HEK293 (cell line): ENCODE results near the gene FGF10.

ENCODE experiments used
- CTCF ChIA-PET: fragments of 350-600 bp; formaldehyde crosslinking; extraction: SDS; loops from one replicate; lab custom pipeline; 2021; ENCODE audit warnings: antibody characterized with exemption; lab: Yijun Ruan, JAX
- POLR2A ChIA-PET: fragments of 300-600 bp; formaldehyde crosslinking; extraction: SDS; loops from one replicate; lab custom pipeline; 2020; ENCODE audit warnings: antibody characterized with exemption, inconsistent platforms; lab: Yijun Ruan, JAX
- H3K27ac ChIP-seq: fragments of 200-500 bp; sonication (Bioruptor generic); 2 replicates; pipeline ENCODE4 v1.5.1; 2014; ENCODE audit warnings: low read depth, low read length, control low read depth, inconsistent platforms; ENCODE audit errors: extremely low read depth
- H3K36me3 ChIP-seq, 2 experiments: fragments of 200-500 bp in 1 of 2; sonication (Bioruptor generic) in 1 of 2; 1 replicate in 1 of 2; 2 replicates in 1 of 2; pipeline ENCODE4 v1.5.1; 2014 to 2017; ENCODE audit warnings: inconsistent platforms in 2 of 2, low read length in 2 of 2; ENCODE audit not compliant: control insufficient read depth in 2 of 2, insufficient read depth in 1 of 2
- H3K4me1 ChIP-seq: fragments of 200-500 bp; sonication (Bioruptor generic); 2 replicates; pipeline ENCODE4 v1.5.1; 2014; ENCODE audit warnings: mild to moderate bottlenecking, low read length, inconsistent platforms; ENCODE audit not compliant: control insufficient read depth, insufficient read depth
- H3K4me3 ChIP-seq: 2 replicates; pipeline ENCODE4 v1.5.1; 2011; ENCODE audit warnings: low read depth, mild to moderate bottlenecking, control low read depth, low read length, moderate library complexity
- H3K9me3 ChIP-seq: fragments of 200-500 bp; sonication (Bioruptor generic); 2 replicates; pipeline ENCODE4 v1.5.1; 2014; ENCODE audit warnings: low read depth, low read length, inconsistent platforms; ENCODE audit not compliant: control insufficient read depth, insufficient read depth
- OSR2 ChIP-seq: fragments of 450-650 bp; formaldehyde crosslinking; IDR thresholded peaks from 2 replicates; pipeline ENCODE4 v1.5.1; 2016; ENCODE audit warnings: missing biosample characterization, missing genetic modification characterization
- PBX3 ChIP-seq: sonication (generic); formaldehyde crosslinking; IDR thresholded peaks from 2 replicates; pipeline ENCODE4 v1.8.1; 2022; ENCODE audit warnings: mild to moderate bottlenecking, moderate library complexity, missing genetic modification reagents
- ZFHX2 ChIP-seq: fragments of 450-650 bp; formaldehyde crosslinking; conservative IDR thresholded peaks from 2 replicates; pipeline ENCODE4 v1.5.1; 2016; ENCODE audit warnings: missing biosample characterization, missing genetic modification characterization
- ZFP3 ChIP-seq: fragments of 450-650 bp; formaldehyde crosslinking; IDR thresholded peaks from 2 replicates; pipeline ENCODE4 v1.5.1; 2016; ENCODE audit warnings: low read depth, missing biosample characterization, missing genetic modification characterization
- ZNF10 ChIP-seq: fragments of 450-650 bp; formaldehyde crosslinking; IDR thresholded peaks from 2 replicates; pipeline ENCODE4 v1.5.1; 2017; ENCODE audit warnings: missing biosample characterization, missing genetic modification characterization
- ZNF221 ChIP-seq: fragments of 450-650 bp; formaldehyde crosslinking; IDR thresholded peaks from 2 replicates; pipeline ENCODE4 v1.5.1; 2017; ENCODE audit warnings: missing biosample characterization, missing genetic modification characterization, borderline replicate concordance
- ZNF433 ChIP-seq: fragments of 450-650 bp; formaldehyde crosslinking; IDR thresholded peaks from 2 replicates; pipeline ENCODE4 v1.5.1; 2016; ENCODE audit warnings: missing biosample characterization, missing genetic modification characterization, low read depth
- ZNF610 ChIP-seq: fragments of 450-650 bp; formaldehyde crosslinking; IDR thresholded peaks from 2 replicates; pipeline ENCODE4 v1.5.1; 2016; ENCODE audit warnings: missing biosample characterization, missing genetic modification characterization, borderline replicate concordance
- ZNF621 ChIP-seq: fragments of 450-650 bp; formaldehyde crosslinking; IDR thresholded peaks from 2 replicates; pipeline ENCODE4 v1.5.1; 2017; ENCODE audit warnings: missing biosample characterization, missing genetic modification characterization
- ZNF623 ChIP-seq: fragments of 450-650 bp; formaldehyde crosslinking; IDR thresholded peaks from 2 replicates; pipeline ENCODE4 v1.5.1; 2016; ENCODE audit warnings: missing biosample characterization, missing genetic modification characterization
- ZNF654 ChIP-seq: fragments of 450-650 bp; formaldehyde crosslinking; IDR thresholded peaks from 2 replicates; pipeline ENCODE4 v1.5.1; 2016; ENCODE audit warnings: low read depth, missing biosample characterization, missing genetic modification characterization
- TF ChIP-seq, protein P1 (sequence below): fragments of 450-650 bp; formaldehyde crosslinking; conservative IDR thresholded peaks from 2 replicates; pipeline ENCODE4 v1.5.1; 2016; ENCODE audit warnings: low read depth, missing biosample characterization, missing genetic modification characterization
- TF ChIP-seq, protein P2 (sequence below): fragments of 450-650 bp; formaldehyde crosslinking; IDR thresholded peaks from 2 replicates; pipeline ENCODE4 v1.5.1; 2016; ENCODE audit warnings: missing biosample characterization, missing genetic modification characterization
- TF ChIP-seq, protein P3 (sequence below): fragments of 450-650 bp; formaldehyde crosslinking; IDR thresholded peaks from 2 replicates; pipeline ENCODE4 v1.5.1; 2017; ENCODE audit warnings: missing biosample characterization, mild to moderate bottlenecking, missing genetic modification characterization, moderate library complexity
- TF ChIP-seq, protein P4 (sequence below): fragments of 450-650 bp; formaldehyde crosslinking; IDR thresholded peaks from 2 replicates; pipeline ENCODE4 v1.5.1; 2016; ENCODE audit warnings: missing biosample characterization, missing genetic modification characterization
- TF ChIP-seq, protein P5 (sequence below): fragments of 450-650 bp; formaldehyde crosslinking; IDR thresholded peaks from 2 replicates; pipeline ENCODE4 v1.5.1; 2016; ENCODE audit warnings: missing biosample characterization, missing genetic modification characterization

The FGF10 gene

GRCh38 chr5:44361342-44362001 lies 27.7 kb downstream of the FGF10 start:
- Histone ChIP-seq H3K4me1 (no peaks in the 10 kb centered on the region), H3K4me3 (no peak overlapping the region), H3K9me3 (no peaks in the 10 kb centered on the region), H3K36me3 (no peaks in the 10 kb centered on the region), H3K27ac (no peak overlapping the region)
- POLR2A ChIA-PET = no interaction called here
- no peak for TF ChIP-seq ZNF221 (tag by site-specific recombination)
- no peak for TF ChIP-seq ZNF433
- TF ChIP-seq ZNF623 (tag by site-specific recombination) = no peak
- TF ChIP-seq, protein P1, sequence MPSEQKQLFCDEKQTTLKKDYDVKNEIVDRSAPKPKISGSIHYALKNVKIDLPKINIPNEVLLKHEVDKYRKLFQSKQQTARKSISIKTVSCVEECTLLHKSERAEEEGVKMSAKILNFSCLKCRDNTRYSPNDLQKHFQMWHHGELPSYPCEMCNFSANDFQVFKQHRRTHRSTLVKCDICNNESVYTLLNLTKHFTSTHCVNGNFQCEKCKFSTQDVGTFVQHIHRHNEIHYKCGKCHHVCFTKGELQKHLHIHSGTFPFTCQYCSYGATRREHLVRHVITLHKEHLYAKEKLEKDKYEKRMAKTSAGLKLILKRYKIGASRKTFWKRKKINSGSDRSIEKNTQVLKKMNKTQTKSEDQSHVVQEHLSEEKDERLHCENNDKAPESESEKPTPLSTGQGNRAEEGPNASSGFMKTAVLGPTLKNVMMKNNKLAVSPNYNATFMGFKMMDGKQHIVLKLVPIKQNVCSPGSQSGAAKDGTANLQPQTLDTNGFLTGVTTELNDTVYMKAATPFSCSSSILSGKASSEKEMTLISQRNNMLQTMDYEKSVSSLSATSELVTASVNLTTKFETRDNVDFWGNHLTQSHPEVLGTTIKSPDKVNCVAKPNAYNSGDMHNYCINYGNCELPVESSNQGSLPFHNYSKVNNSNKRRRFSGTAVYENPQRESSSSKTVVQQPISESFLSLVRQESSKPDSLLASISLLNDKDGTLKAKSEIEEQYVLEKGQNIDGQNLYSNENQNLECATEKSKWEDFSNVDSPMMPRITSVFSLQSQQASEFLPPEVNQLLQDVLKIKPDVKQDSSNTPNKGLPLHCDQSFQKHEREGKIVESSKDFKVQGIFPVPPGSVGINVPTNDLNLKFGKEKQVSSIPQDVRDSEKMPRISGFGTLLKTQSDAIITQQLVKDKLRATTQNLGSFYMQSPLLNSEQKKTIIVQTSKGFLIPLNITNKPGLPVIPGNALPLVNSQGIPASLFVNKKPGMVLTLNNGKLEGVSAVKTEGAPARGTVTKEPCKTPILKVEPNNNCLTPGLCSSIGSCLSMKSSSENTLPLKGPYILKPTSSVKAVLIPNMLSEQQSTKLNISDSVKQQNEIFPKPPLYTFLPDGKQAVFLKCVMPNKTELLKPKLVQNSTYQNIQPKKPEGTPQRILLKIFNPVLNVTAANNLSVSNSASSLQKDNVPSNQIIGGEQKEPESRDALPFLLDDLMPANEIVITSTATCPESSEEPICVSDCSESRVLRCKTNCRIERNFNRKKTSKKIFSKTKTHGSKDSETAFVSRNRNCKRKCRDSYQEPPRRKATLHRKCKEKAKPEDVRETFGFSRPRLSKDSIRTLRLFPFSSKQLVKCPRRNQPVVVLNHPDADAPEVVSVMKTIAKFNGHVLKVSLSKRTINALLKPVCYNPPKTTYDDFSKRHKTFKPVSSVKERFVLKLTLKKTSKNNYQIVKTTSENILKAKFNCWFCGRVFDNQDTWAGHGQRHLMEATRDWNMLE (tag by site-specific recombination) = no peak
- TF ChIP-seq PBX3 (CRISPR knock-in tag) = no peak
- TF ChIP-seq, protein P2, sequence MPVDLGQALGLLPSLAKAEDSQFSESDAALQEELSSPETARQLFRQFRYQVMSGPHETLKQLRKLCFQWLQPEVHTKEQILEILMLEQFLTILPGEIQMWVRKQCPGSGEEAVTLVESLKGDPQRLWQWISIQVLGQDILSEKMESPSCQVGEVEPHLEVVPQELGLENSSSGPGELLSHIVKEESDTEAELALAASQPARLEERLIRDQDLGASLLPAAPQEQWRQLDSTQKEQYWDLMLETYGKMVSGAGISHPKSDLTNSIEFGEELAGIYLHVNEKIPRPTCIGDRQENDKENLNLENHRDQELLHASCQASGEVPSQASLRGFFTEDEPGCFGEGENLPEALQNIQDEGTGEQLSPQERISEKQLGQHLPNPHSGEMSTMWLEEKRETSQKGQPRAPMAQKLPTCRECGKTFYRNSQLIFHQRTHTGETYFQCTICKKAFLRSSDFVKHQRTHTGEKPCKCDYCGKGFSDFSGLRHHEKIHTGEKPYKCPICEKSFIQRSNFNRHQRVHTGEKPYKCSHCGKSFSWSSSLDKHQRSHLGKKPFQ (tag by site-specific recombination) = no peak
- TF ChIP-seq ZNF610 (tag by site-specific recombination) = no peak
- CTCF ChIA-PET = no interaction called here

DNA sequence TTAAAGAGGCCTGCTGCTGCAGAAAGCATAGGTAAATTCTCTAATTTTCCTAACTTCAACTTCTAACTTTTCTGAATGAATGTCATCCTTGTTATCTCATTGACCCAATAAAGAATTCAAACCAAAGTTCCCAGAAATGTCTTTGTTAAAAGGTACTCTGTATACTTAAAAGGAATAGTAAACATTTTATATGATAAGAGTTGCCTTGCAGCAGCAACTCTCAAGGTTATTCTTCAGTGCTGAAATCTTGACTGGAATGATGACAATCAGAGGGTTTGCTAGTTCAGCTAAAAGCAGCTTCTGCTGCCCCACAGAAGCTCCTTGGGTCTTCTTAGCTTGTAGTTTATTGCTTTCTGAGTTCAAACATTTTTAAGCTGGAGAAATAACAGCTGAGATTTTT lies 28.3 kb downstream of the FGF10 start:
- no peaks in the 10 kb centered on the region for H3K36me3 ChIP-seq
- no peaks in the 10 kb centered on the region for H3K9me3 ChIP-seq
- H3K4me1 ChIP-seq = no peaks in the 10 kb centered on the region
- no peak overlapping the region for H3K4me3 ChIP-seq
- no peak overlapping the region for H3K27ac ChIP-seq
- POLR2A ChIA-PET = no interaction called here
- CTCF ChIA-PET = no interaction called here
- TF ChIP-seq ZFHX2 (tag by site-specific recombination) = no peak
- TF ChIP-seq, all 188 proteins: peak for 0

GRCh38 chr5:44358421-44358820 lies 30.8 kb downstream of the FGF10 start:
- Histone ChIP-seq H3K27ac (no peak overlapping the region), H3K36me3 (no peaks in the 10 kb centered on the region), H3K9me3 (no peaks in the 10 kb centered on the region), H3K4me1 (no peaks in the 10 kb centered on the region), H3K4me3 (no peak overlapping the region)
- POLR2A ChIA-PET = no interaction called here
- CTCF ChIA-PET = no interaction called here
- TF ChIP-seq OSR2 (tag by site-specific recombination) (no peak), ZNF621 (tag by site-specific recombination) (no peak), ZNF10 (tag by site-specific recombination) (no peak), ZFP3 (no peak), ZNF654 (tag by site-specific recombination) (no peak)
- TF ChIP-seq, protein P3, sequence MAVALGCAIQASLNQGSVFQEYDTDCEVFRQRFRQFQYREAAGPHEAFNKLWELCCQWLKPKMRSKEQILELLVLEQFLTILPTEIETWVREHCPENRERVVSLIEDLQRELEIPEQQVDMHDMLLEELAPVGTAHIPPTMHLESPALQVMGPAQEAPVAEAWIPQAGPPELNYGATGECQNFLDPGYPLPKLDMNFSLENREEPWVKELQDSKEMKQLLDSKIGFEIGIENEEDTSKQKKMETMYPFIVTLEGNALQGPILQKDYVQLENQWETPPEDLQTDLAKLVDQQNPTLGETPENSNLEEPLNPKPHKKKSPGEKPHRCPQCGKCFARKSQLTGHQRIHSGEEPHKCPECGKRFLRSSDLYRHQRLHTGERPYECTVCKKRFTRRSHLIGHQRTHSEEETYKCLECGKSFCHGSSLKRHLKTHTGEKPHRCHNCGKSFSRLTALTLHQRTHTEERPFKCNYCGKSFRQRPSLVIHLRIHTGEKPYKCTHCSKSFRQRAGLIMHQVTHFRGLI = no peak
- TF ChIP-seq, protein P4, sequence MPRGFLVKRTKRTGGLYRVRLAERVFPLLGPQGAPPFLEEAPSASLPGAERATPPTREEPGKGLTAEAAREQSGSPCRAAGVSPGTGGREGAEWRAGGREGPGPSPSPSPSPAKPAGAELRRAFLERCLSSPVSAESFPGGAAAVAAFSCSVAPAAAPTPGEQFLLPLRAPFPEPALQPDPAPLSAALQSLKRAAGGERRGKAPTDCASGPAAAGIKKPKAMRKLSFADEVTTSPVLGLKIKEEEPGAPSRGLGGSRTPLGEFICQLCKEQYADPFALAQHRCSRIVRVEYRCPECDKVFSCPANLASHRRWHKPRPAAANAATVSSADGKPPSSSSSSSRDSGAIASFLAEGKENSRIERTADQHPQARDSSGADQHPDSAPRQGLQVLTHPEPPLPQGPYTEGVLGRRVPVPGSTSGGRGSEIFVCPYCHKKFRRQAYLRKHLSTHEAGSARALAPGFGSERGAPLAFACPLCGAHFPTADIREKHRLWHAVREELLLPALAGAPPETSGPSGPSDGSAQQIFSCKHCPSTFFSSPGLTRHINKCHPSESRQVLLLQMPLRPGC (tag by site-specific recombination) = no peak
- TF ChIP-seq, protein P5, sequence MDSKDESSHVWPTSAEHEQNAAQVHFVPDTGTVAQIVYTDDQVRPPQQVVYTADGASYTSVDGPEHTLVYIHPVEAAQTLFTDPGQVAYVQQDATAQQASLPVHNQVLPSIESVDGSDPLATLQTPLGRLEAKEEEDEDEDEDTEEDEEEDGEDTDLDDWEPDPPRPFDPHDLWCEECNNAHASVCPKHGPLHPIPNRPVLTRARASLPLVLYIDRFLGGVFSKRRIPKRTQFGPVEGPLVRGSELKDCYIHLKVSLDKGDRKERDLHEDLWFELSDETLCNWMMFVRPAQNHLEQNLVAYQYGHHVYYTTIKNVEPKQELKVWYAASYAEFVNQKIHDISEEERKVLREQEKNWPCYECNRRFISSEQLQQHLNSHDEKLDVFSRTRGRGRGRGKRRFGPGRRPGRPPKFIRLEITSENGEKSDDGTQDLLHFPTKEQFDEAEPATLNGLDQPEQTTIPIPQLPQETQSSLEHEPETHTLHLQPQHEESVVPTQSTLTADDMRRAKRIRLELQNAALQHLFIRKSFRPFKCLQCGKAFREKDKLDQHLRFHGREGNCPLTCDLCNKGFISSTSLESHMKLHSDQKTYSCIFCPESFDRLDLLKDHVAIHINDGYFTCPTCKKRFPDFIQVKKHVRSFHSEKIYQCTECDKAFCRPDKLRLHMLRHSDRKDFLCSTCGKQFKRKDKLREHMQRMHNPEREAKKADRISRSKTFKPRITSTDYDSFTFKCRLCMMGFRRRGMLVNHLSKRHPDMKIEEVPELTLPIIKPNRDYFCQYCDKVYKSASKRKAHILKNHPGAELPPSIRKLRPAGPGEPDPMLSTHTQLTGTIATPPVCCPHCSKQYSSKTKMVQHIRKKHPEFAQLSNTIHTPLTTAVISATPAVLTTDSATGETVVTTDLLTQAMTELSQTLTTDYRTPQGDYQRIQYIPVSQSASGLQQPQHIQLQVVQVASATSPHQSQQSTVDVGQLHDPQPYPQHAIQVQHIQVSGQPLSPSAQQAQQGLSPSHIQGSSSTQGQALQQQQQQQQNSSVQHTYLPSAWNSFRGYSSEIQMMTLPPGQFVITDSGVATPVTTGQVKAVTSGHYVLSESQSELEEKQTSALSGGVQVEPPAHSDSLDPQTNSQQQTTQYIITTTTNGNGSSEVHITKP (tag by site-specific recombination) = no peak
